Lower leg skin (tissue), 3 donors: ENCODE results near the gene FXYD5.

Source experiments
- POLR2A ChIP-seq, 2 donors: fragments of 450-650 bp; IDR thresholded peaks; one replicate each; pipeline ENCODE4 v1.6.1; 2016 to 2017; ENCODE audit warnings: antibody characterized with exemption in 2 of 2, mild to moderate bottlenecking in 1 of 2, moderate library complexity in 1 of 2
- TF ChIP-seq, protein P1 (sequence below), 3 donors: fragments of 450-650 bp; IDR thresholded peaks; one replicate each; pipeline ENCODE4 v1.5.1; 2016; ENCODE audit warnings: antibody characterized with exemption in 3 of 3, mild to moderate bottlenecking in 3 of 3, moderate library complexity in 2 of 3

DNA sequence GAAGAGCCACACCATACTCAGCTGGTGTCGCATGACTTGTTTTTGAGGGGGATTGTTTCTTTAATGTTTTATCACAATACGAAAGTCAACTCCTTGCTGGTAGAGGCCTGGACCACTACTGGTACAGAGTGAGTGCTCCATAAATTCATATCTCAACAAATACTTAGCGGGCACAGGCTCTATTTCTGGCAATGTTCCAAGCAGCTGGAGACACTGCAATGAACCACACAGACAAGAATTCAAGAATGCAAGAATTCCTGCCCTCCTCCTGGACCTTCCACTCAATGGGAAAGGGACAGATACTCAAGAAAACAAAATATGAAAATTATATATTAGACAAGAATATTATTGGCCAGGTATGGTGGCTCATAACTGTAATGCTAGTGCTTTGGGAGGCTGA lies 5.1 kb upstream of the FXYD5 start:
- TF ChIP-seq POLR2A (IDR thresholded peaks at IDR 0.05), result no peak
- TF ChIP-seq, protein P1, sequence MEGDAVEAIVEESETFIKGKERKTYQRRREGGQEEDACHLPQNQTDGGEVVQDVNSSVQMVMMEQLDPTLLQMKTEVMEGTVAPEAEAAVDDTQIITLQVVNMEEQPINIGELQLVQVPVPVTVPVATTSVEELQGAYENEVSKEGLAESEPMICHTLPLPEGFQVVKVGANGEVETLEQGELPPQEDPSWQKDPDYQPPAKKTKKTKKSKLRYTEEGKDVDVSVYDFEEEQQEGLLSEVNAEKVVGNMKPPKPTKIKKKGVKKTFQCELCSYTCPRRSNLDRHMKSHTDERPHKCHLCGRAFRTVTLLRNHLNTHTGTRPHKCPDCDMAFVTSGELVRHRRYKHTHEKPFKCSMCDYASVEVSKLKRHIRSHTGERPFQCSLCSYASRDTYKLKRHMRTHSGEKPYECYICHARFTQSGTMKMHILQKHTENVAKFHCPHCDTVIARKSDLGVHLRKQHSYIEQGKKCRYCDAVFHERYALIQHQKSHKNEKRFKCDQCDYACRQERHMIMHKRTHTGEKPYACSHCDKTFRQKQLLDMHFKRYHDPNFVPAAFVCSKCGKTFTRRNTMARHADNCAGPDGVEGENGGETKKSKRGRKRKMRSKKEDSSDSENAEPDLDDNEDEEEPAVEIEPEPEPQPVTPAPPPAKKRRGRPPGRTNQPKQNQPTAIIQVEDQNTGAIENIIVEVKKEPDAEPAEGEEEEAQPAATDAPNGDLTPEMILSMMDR (IDR thresholded peaks at IDR 0.05), result no peak
